ENCODE results near the gene CHCHD3. TPM values are rescaled to one million over a fixed set of nuclear protein-coding genes. Genes with fewer than 3 reads are reported as not detected.

CHCHD3 gene
- total and polyA plus RNA-seq, 12 donors = 12.3 to 113 (median 54.2) TPM

GRCh38 chr7:133011746-133012145, 70.1 kb downstream of the CHCHD3 start:
- Histone ChIP-seq H3K27me3 (no peaks in the 10 kb centered on the region), H3K4me1 (replicated peaks in 1 of 2) (peaks cover 8 to 9% of the 10 kb centered on the region in 2 donors), H3K36me3 (replicated peaks in 1 of 2) (no peaks in the 10 kb centered on the region), H3K27ac (no peak overlapping the region), H3K4me3 (no peak overlapping the region), H3K9me3 (replicated peaks in 1 of 3) (no peaks in the 10 kb centered on the region)
- TF ChIP-seq POLR2A (IDR thresholded peaks at IDR 0.05) (no peak), CTCF (IDR thresholded peaks at IDR 0.05) (no peak)
- intact Hi-C loops (cut with DNase I) = no loop called here
- no peak for DNase-seq
- WGBS, 4 donors = 87 to 96% (median 93%) methylated on average over 5 of the region's 5 CpGs

- WGBS, 4 donors = 84 to 90% (median 87%) methylated on average over 7 of the region's 7 CpGs
- no peak for DNase-seq
- Histone ChIP-seq H3K36me3 (replicated peaks in 1 of 2) (no peaks in the 10 kb centered on the region), H3K4me1 (replicated peaks in 1 of 2) (peaks cover 8 to 9% of the 10 kb centered on the region in 2 donors), H3K9me3 (replicated peaks in 1 of 3) (no peaks in the 10 kb centered on the region), H3K27me3 (no peaks in the 10 kb centered on the region), H3K4me3 (no peak overlapping the region), H3K27ac (no peak overlapping the region)
- TF ChIP-seq CTCF (IDR thresholded peaks at IDR 0.05) = no peak
- no peak for TF ChIP-seq POLR2A (IDR thresholded peaks at IDR 0.05)
- intact Hi-C loops (cut with DNase I) = no loop called here
Observed at GRCh38 chr7:133009426-133010252, 72.3 kb downstream of the CHCHD3 start.

- TF ChIP-seq CTCF (IDR thresholded peaks at IDR 0.05) (no peak), POLR2A (IDR thresholded peaks at IDR 0.05) (no peak)
- Histone ChIP-seq H3K27me3 (no peaks in the 10 kb centered on the region), H3K4me1 (replicated peaks in 1 of 2) (peaks cover 8 to 12% of the 10 kb centered on the region in 2 donors), H3K36me3 (replicated peaks in 1 of 2) (no peaks in the 10 kb centered on the region), H3K9me3 (replicated peaks in 1 of 3) (no peaks in the 10 kb centered on the region), H3K4me3 (no peak overlapping the region), H3K27ac (no peak overlapping the region)
- intact Hi-C loops (cut with DNase I) = no loop called here
- DNase-seq = no peak
- 81 to 85% (median 84%) methylated on average over 3 of the region's 3 CpGs for WGBS, 4 donors
Observed at GRCh38 chr7:133007961-133008360, 73.9 kb downstream of the CHCHD3 start.

- WGBS, 4 donors = 47 to 63% (median 61%) methylated on average over 4 of the region's 4 CpGs
Observed at GRCh38 chr7:133003052-133003910, 78.6 kb downstream of the CHCHD3 start.

More at GRCh38 chr7:133003052-133003910, 78.6 kb downstream of the CHCHD3 start:
- H3K4me3 ChIP-seq = no peak overlapping the region
- H3K9me3 ChIP-seq (replicated peaks in 1 of 3) = no peaks in the 10 kb centered on the region
- no peaks in the 10 kb centered on the region for H3K27me3 ChIP-seq
- no peak for DNase-seq
- intact Hi-C loops (cut with DNase I) = no loop called here
- H3K27ac ChIP-seq = no peak overlapping the region
- no peaks in the 10 kb centered on the region for H3K36me3 ChIP-seq (replicated peaks in 1 of 2)
- TF ChIP-seq POLR2A (IDR thresholded peaks at IDR 0.05) (no peak), CTCF (IDR thresholded peaks at IDR 0.05) (no peak)
- H3K4me1 ChIP-seq (replicated peaks in 1 of 2) = peaks cover under 1 to 16% of the 10 kb centered on the region in 2 donors
